ENCODE measurements around the gene ZDHHC23.

ZDHHC23 gene

DNA sequence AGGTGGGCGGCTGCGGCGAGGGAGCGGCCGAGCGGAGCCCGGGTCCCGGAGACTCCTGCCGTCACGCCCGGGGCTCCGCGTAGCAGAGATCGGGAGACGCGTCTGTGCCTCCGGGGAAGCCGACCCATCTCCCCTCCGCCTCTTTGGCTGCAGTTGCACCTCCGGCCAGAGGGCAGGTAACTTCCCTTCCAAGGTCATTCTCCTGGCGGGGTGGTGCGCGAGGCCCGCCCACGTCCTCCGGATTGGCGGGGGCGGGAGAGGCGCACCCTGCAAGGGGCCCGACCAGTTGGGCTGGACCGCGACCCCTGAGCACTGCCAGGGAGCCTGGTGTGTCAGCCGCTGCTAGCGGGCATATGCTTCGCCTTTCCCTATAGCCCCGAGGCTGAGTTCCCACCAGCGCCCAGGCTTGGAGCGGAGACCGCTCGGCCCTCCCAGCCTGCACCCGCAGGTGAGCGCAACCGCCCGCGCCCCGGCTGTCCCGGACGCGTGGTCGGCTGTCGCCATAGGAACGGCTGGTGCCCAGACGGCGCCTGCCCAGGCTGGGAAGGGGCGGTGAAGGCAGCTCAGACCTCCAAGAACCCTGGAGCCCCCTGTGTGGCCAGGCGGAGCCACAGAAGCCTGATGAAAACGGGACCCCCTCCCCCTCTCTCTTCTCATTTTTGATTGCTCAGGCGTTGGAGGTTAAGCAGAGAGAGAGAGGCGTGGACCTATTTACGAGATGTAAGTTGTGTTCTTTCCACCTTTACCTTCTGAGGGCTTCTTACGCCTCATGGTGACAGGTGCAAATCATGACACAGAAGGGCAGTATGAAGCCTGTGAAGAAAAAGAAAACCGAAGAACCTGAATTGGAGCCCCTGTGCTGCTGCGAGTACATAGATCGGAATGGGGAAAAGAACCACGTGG lies 453 bp downstream of the ZDHHC23 start:
- Histone ChIP-seq H3K4me1 (no peaks in the 10 kb centered on the region), H3K27me3 (ENCODE audit: control insufficient read depth, insufficient read depth, low read length) (no peaks in the 10 kb centered on the region), H3K4me3 (ENCODE audit: low read depth, low read length) (peak overlapping the region; percentile 75), H3K9ac (no peak overlapping the region), H3K9me3 (ENCODE audit: control insufficient read depth, low read length) (no peaks in the 10 kb centered on the region), H3K79me2 (no peaks in the 10 kb centered on the region), H3K27ac (peak overlapping the region; percentile 45), H2AFZ (peak overlapping the region; percentile 86), H3K4me2 (ENCODE audit: low read length) (peak overlapping the region; percentile 89), H3K36me3 (ENCODE audit: control insufficient read depth, insufficient read depth, low read length) (no peaks in the 10 kb centered on the region)
- TF ChIP-seq, protein P1, sequence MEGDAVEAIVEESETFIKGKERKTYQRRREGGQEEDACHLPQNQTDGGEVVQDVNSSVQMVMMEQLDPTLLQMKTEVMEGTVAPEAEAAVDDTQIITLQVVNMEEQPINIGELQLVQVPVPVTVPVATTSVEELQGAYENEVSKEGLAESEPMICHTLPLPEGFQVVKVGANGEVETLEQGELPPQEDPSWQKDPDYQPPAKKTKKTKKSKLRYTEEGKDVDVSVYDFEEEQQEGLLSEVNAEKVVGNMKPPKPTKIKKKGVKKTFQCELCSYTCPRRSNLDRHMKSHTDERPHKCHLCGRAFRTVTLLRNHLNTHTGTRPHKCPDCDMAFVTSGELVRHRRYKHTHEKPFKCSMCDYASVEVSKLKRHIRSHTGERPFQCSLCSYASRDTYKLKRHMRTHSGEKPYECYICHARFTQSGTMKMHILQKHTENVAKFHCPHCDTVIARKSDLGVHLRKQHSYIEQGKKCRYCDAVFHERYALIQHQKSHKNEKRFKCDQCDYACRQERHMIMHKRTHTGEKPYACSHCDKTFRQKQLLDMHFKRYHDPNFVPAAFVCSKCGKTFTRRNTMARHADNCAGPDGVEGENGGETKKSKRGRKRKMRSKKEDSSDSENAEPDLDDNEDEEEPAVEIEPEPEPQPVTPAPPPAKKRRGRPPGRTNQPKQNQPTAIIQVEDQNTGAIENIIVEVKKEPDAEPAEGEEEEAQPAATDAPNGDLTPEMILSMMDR (IDR thresholded peaks at IDR 0.05) = no peak

DNA sequence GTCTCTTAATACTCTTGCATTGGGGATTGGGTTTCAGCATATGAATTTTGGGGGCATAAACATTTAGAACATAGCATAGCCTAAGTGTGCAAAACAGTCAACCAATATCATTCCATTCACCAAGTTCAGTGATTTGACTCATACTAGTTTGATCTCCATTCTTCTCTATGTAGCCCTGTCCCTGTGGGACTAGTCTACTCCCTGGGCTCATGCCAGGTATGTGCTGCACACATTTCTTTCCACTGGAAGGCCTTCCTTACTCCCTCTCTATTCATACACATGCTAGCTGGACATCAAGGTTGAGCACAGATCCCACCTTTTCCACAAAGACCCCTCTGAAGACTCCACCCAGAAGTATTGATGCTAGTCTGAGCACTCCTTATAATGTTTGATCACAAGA lies 5.1 kb downstream of the ZDHHC23 start:
- TF ChIP-seq, protein P1 (IDR thresholded peaks at IDR 0.05) = no peak
- Histone ChIP-seq H3K36me3 (ENCODE audit: control insufficient read depth, insufficient read depth, low read length) (no peaks in the 10 kb centered on the region), H3K27me3 (ENCODE audit: control insufficient read depth, insufficient read depth, low read length) (no peaks in the 10 kb centered on the region), H3K9me3 (ENCODE audit: control insufficient read depth, low read length) (no peaks in the 10 kb centered on the region), H2AFZ (no peak overlapping the region), H3K9ac (no peak overlapping the region), H3K4me3 (ENCODE audit: low read depth, low read length) (no peak overlapping the region), H3K79me2 (no peaks in the 10 kb centered on the region), H3K4me2 (ENCODE audit: low read length) (no peak overlapping the region), H3K27ac (no peak overlapping the region), H3K4me1 (no peaks in the 10 kb centered on the region)

DNA sequence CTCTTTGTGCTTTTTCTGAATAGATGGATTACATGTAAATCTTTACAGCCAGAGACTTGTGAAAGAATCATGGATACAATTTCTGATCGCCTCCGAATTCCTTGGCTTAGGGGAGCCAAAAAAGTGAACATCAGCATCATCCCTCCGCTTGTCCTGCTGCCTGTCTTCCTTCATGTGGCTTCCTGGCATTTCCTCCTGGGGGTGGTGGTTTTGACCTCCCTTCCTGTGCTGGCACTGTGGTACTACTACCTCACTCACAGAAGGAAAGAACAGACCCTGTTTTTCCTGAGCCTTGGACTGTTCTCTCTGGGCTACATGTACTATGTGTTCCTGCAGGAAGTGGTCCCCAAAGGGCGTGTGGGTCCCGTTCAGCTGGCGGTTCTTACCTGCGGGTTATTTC lies 5.9 kb downstream of the ZDHHC23 start:
- Histone ChIP-seq H3K9me3 (ENCODE audit: control insufficient read depth, low read length) (no peaks in the 10 kb centered on the region), H3K27me3 (ENCODE audit: control insufficient read depth, insufficient read depth, low read length) (no peaks in the 10 kb centered on the region), H3K36me3 (ENCODE audit: control insufficient read depth, insufficient read depth, low read length) (no peaks in the 10 kb centered on the region), H3K79me2 (no peaks in the 10 kb centered on the region), H2AFZ (no peak overlapping the region), H3K9ac (no peak overlapping the region), H3K27ac (no peak overlapping the region), H3K4me3 (ENCODE audit: low read depth, low read length) (no peak overlapping the region), H3K4me2 (ENCODE audit: low read length) (no peak overlapping the region), H3K4me1 (no peaks in the 10 kb centered on the region)
- TF ChIP-seq, protein P1 (IDR thresholded peaks at IDR 0.05) = no peak

DNA sequence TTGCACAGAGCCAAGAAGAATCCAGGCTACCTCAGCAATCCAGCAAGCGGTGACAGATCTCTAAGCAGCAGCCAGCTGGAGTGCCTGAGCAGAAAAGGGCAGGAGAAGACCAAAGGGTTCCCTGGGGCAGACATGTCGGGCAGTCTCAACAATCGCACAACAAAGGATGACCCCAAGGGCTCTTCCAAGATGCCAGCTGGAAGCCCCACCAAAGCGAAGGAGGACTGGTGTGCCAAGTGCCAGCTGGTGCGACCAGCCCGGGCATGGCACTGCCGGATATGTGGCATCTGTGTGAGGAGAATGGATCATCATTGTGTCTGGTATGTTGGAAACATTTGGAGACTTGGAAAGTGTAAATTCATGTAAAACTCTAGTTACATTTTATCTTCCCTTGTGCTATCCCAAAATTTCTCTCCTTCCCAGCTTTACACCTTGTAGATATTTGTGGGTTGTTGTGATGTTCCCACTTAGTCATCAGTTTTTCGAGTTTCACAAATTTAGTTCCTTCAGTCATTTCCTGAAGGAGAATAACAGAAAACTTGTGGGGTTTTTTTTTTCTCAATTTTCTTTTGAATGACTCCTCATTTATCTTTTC lies 6.4 kb downstream of the ZDHHC23 start:
- no peak overlapping the region for H3K27ac ChIP-seq
- H3K27me3 ChIP-seq (ENCODE audit: control insufficient read depth, insufficient read depth, low read length) = no peaks in the 10 kb centered on the region
- H3K79me2 ChIP-seq = no peaks in the 10 kb centered on the region
- no peak overlapping the region for H3K4me2 ChIP-seq (ENCODE audit: low read length)
- no peak overlapping the region for H3K4me3 ChIP-seq (ENCODE audit: low read depth, low read length)
- no peaks in the 10 kb centered on the region for H3K36me3 ChIP-seq (ENCODE audit: control insufficient read depth, insufficient read depth, low read length)
- no peaks in the 10 kb centered on the region for H3K9me3 ChIP-seq (ENCODE audit: control insufficient read depth, low read length)
- TF ChIP-seq, protein P1 (IDR thresholded peaks at IDR 0.05) = no peak
- H3K4me1 ChIP-seq = no peaks in the 10 kb centered on the region
- H3K9ac ChIP-seq = no peak overlapping the region
- H2AFZ ChIP-seq = no peak overlapping the region

Data from parathyroid adenoma (tissue), 2 donors.